ENCODE results near the gene SKI. TPM values are rescaled to one million over a fixed set of nuclear protein-coding genes. Genes with fewer than 3 reads are reported as not detected.

SKI gene
- total RNA-seq, 8 experiments from 2014 or later: 5.0 to 36.8 (median 22.6) TPM

GRCh38 chr1:2205191-2205952 is 22.7 kb upstream of the SKI start:
- ATAC-seq (replicated peaks in 6 of 8): peak; percentile 25 to 73 (median 65)
- H3K4me1 ChIP-seq (replicated peaks in 1 of 2): peaks cover 28 to 56% of the 10 kb centered on the region in 2 donors
- peak overlapping the region; percentile 17 to 19 for H3K27ac ChIP-seq
- in situ Hi-C loops (cut with MboI; ENCODE audit: low pct_unique_long_range_greater_than_20kb in 2 of 9, low sequenced_read_pairs in 9 of 9, unreplicated experiment in 9 of 9): loop anchor here in 2 of 9 experiments (25.0 kb wide), 2 partner anchors 157 to 182 kb away; partner anchors contain the start of genes MORN1 (in 1 of the 2) and RER1 (in 1 of the 2)
- peak overlapping the region; percentile 2 to 17 (median 14) for H3K4me3 ChIP-seq
- 8 to 56% (median 21%) methylated on average over 4 to 20 of the region's 84 CpGs; no CpG with 5 or more reads in 7 of the 10 experiments for WGBS, 10 experiments

GRCh38 chr1:2206813-2207487 is 21.2 kb upstream of the SKI start:
- no peak overlapping the region for H3K4me3 ChIP-seq
- 39 to 100% (median 65%) methylated on average over 1 to 8 of the region's 16 CpGs; no CpG with 5 or more reads in 5 of the 10 experiments for WGBS, 10 experiments
- no peak for ATAC-seq (replicated peaks in 6 of 8)
- H3K27ac ChIP-seq: no peak overlapping the region
- in situ Hi-C loops (cut with MboI; ENCODE audit: low pct_unique_long_range_greater_than_20kb in 2 of 9, low sequenced_read_pairs in 9 of 9, unreplicated experiment in 9 of 9): loop anchor here in 2 of 9 experiments (25.0 kb wide), 2 partner anchors 155 to 180 kb away; partner anchors contain the start of genes MORN1 (in 1 of the 2) and RER1 (in 1 of the 2)
- peaks cover 31 to 58% of the 10 kb centered on the region in 2 donors for H3K4me1 ChIP-seq (replicated peaks in 1 of 2)

- Histone ChIP-seq H3K4me3 (no peak overlapping the region), H3K4me1 (replicated peaks in 1 of 2) (peaks cover 40 to 67% of the 10 kb centered on the region in 2 donors), H3K27ac (peak overlapping the region in 1 of 2 donors; percentile 28)
- ATAC-seq (replicated peaks in 6 of 8): peak in 1 of 8 experiments; percentile 18
- 5 to 80% (median 57%) methylated on average over 2 to 13 of the region's 24 CpGs; no CpG with 5 or more reads in 3 of the 10 experiments for WGBS, 10 experiments
- in situ Hi-C loops (cut with MboI; ENCODE audit: low pct_unique_long_range_greater_than_20kb in 2 of 9, low sequenced_read_pairs in 9 of 9, unreplicated experiment in 9 of 9): loop anchor here in 2 of 9 experiments (25.0 kb wide), 2 partner anchors 154 to 179 kb away; partner anchors contain the start of genes MORN1 (in 1 of the 2) and RER1 (in 1 of the 2)
Observed at GRCh38 chr1:2208309-2209239, 19.5 kb upstream of the SKI start.

- no peak for ATAC-seq (replicated peaks in 6 of 8)
- Histone ChIP-seq H3K27ac (peak overlapping the region in 1 of 2 donors; percentile 28), H3K4me1 (replicated peaks in 1 of 2) (peaks cover 41 to 68% of the 10 kb centered on the region in 2 donors), H3K4me3 (no peak overlapping the region)
- in situ Hi-C loops (cut with MboI; ENCODE audit: low pct_unique_long_range_greater_than_20kb in 2 of 9, low sequenced_read_pairs in 9 of 9, unreplicated experiment in 9 of 9): loop anchor here in 2 of 9 experiments (25.0 kb wide), 2 partner anchors 153 to 178 kb away; partner anchors contain the start of genes MORN1 (in 1 of the 2) and RER1 (in 1 of the 2)
- WGBS, 10 experiments: 37 to 70% (median 53%) methylated on average over 2 to 5 of the region's 18 CpGs; no CpG with 5 or more reads in 6 of the 10 experiments
Observed at GRCh38 chr1:2209400-2210083, 18.6 kb upstream of the SKI start.

GRCh38 chr1:2210084-2210653 is 17.9 kb upstream of the SKI start:
- Histone ChIP-seq H3K27ac (peak overlapping the region in 1 of 2 donors; percentile 28), H3K4me3 (no peak overlapping the region), H3K4me1 (replicated peaks in 1 of 2) (peaks cover 47 to 74% of the 10 kb centered on the region in 2 donors)
- no CpG with 5 or more reads among the region's 19 CpGs for whole genome bisulfite sequencing, 10 experiments
- no peak for ATAC-seq (replicated peaks in 6 of 8)
- in situ Hi-C loops (cut with MboI; ENCODE audit: low pct_unique_long_range_greater_than_20kb in 2 of 9, low sequenced_read_pairs in 9 of 9, unreplicated experiment in 9 of 9): loop anchor here in 2 of 9 experiments (25.0 kb wide), 2 partner anchors 152 to 177 kb away; partner anchors contain the start of genes MORN1 (in 1 of the 2) and RER1 (in 1 of the 2)

- ATAC-seq (replicated peaks in 6 of 8): no peak
- in situ Hi-C loops (cut with MboI; ENCODE audit: low pct_unique_long_range_greater_than_20kb in 2 of 9, low sequenced_read_pairs in 9 of 9, unreplicated experiment in 9 of 9): loop anchor here in 2 of 9 experiments (25.0 kb wide), 2 partner anchors 152 to 177 kb away; partner anchors contain the start of genes MORN1 (in 1 of the 2) and RER1 (in 1 of the 2)
- H3K4me1 ChIP-seq (replicated peaks in 1 of 2): peaks cover 46 to 72% of the 10 kb centered on the region in 2 donors
- H3K4me3 ChIP-seq: no peak overlapping the region
- 84 to 100% (median 91%) methylated on average over 1 to 10 of the region's 13 CpGs; no CpG with 5 or more reads in 5 of the 10 experiments for WGBS, 10 experiments
- H3K27ac ChIP-seq: no peak overlapping the region
Observed at GRCh38 chr1:2210786-2211185, 17.3 kb upstream of the SKI start.

- ATAC-seq (replicated peaks in 6 of 8): peak in 6 of 8 experiments; percentile 15 to 58 (median 51)
- in situ Hi-C loops (cut with MboI; ENCODE audit: low pct_unique_long_range_greater_than_20kb in 2 of 9, low sequenced_read_pairs in 9 of 9, unreplicated experiment in 9 of 9): loop anchor here in 2 of 9 experiments (25.0 kb wide), 2 partner anchors 150 to 175 kb away; partner anchors contain the start of genes MORN1 (in 1 of the 2) and RER1 (in 1 of the 2)
- Histone ChIP-seq H3K4me3 (peak overlapping the region in 1 of 5 donors; percentile 21), H3K27ac (peak overlapping the region; percentile 86 to 92), H3K4me1 (replicated peaks in 1 of 2) (peaks cover 46 to 66% of the 10 kb centered on the region in 2 donors)
- 0% methylated on average over 1 of the region's 10 CpGs; no CpG with 5 or more reads in 9 of the 10 experiments for WGBS, 10 experiments
Observed at GRCh38 chr1:2212274-2212531, 15.9 kb upstream of the SKI start.

GRCh38 chr1:2212532-2213491 is 15.3 kb upstream of the SKI start:
- in situ Hi-C loops (cut with MboI; ENCODE audit: low pct_unique_long_range_greater_than_20kb in 2 of 9, low sequenced_read_pairs in 9 of 9, unreplicated experiment in 9 of 9): loop anchor here in 2 of 9 experiments (25.0 kb wide), 2 partner anchors 149 to 174 kb away; partner anchors contain the start of genes MORN1 (in 1 of the 2) and RER1 (in 1 of the 2)
- H3K27ac ChIP-seq: peak overlapping the region; percentile 86 to 92
- H3K4me3 ChIP-seq: peak overlapping the region in 3 of 5 donors; percentile 7 to 21 (median 13)
- H3K4me1 ChIP-seq (replicated peaks in 1 of 2): peaks cover 46 to 60% of the 10 kb centered on the region in 2 donors
- 0 to 82% (median 22%) methylated on average over 1 to 24 of the region's 49 CpGs; no CpG with 5 or more reads in 3 of the 10 experiments for WGBS, 10 experiments
- peak; percentile 65 to 79 (median 73) for ATAC-seq (replicated peaks in 6 of 8)

GRCh38 chr1:2213576-2214505 is 14.3 kb upstream of the SKI start:
- peaks cover 46 to 50% of the 10 kb centered on the region in 2 donors for H3K4me1 ChIP-seq (replicated peaks in 1 of 2)
- in situ Hi-C loops (cut with MboI; ENCODE audit: low pct_unique_long_range_greater_than_20kb in 2 of 9, low sequenced_read_pairs in 9 of 9, unreplicated experiment in 9 of 9): loop anchor here in 2 of 9 experiments (25.0 kb wide), 2 partner anchors 148 to 173 kb away; partner anchors contain the start of genes MORN1 (in 1 of the 2) and RER1 (in 1 of the 2)
- 0 to 85% (median 64%) methylated on average over 1 to 6 of the region's 32 CpGs; no CpG with 5 or more reads in 5 of the 10 experiments for WGBS, 10 experiments
- H3K4me3 ChIP-seq: no peak overlapping the region
- peak overlapping the region; percentile 86 to 92 for H3K27ac ChIP-seq
- ATAC-seq (replicated peaks in 6 of 8): peak in 4 of 8 experiments; percentile 4 to 52 (median 26)
